Measurements from ENCODE around the gene KRT71. TPM values are rescaled to one million over a fixed set of nuclear protein-coding genes. Genes with fewer than 3 reads are reported as not detected.
A peak's percentile ranks its signal among the peaks of the same experiment; 100 is the strongest.

Gene KRT71
- total RNA-seq, 1 donor from 2014 or later = not detected

- H3K27me3 Mint-ChIP-seq (ENCODE audit: low read depth) = peaks cover 28% of the 10 kb centered on the region
- no peaks in the 10 kb centered on the region for H3K36me3 Mint-ChIP-seq
- H3K4me1 Mint-ChIP-seq = no peaks in the 10 kb centered on the region
- H3K4me3 Mint-ChIP-seq = no peak overlapping the region
- TF ChIP-seq CTCF (IDR thresholded peaks at IDR 0.05; ENCODE audit: unreplicated experiment) = no peak
- H3K9me3 Mint-ChIP-seq = peaks cover 8% of the 10 kb centered on the region
- H3K27ac Mint-ChIP-seq = no peak overlapping the region
- DNase-seq (ENCODE audit: low spot score in 2 of 2, unreplicated experiment in 2 of 2) = no peak
These were observed 38.2 kb downstream of the KRT71 start for GRCh38 chr12:52514471-52515318.

GRCh38 chr12:52513736-52514135 is 39.2 kb downstream of the KRT71 start:
- Mint-ChIP-seq H3K27me3 (ENCODE audit: low read depth) (peaks cover 23% of the 10 kb centered on the region), H3K36me3 (no peaks in the 10 kb centered on the region), H3K27ac (no peak overlapping the region), H3K4me1 (no peaks in the 10 kb centered on the region), H3K4me3 (no peak overlapping the region), H3K9me3 (peaks cover 8% of the 10 kb centered on the region)
- TF ChIP-seq CTCF (IDR thresholded peaks at IDR 0.05; ENCODE audit: unreplicated experiment) = no peak
- DNase-seq (ENCODE audit: low spot score in 2 of 2, unreplicated experiment in 2 of 2) = no peak

- Mint-ChIP-seq H3K27me3 (ENCODE audit: low read depth) (peaks cover 10% of the 10 kb centered on the region), H3K4me3 (no peak overlapping the region), H3K36me3 (no peaks in the 10 kb centered on the region), H3K9me3 (peaks cover 10% of the 10 kb centered on the region), H3K27ac (no peak overlapping the region), H3K4me1 (no peaks in the 10 kb centered on the region)
- no peak for TF ChIP-seq CTCF (IDR thresholded peaks at IDR 0.05; ENCODE audit: unreplicated experiment)
- no peak for DNase-seq (ENCODE audit: low spot score in 2 of 2, unreplicated experiment in 2 of 2)
These were observed 44.7 kb downstream of the KRT71 start for GRCh38 chr12:52508211-52508610.

- TF ChIP-seq CTCF (IDR thresholded peaks at IDR 0.05; ENCODE audit: unreplicated experiment) = peak; percentile 63
- H3K36me3 Mint-ChIP-seq = no peaks in the 10 kb centered on the region
- no peak overlapping the region for H3K27ac Mint-ChIP-seq
- H3K27me3 Mint-ChIP-seq (ENCODE audit: low read depth) = peaks cover 4% of the 10 kb centered on the region
- H3K9me3 Mint-ChIP-seq = peaks cover 18% of the 10 kb centered on the region
- DNase-seq (ENCODE audit: low spot score in 2 of 2, unreplicated experiment in 2 of 2) = no peak
- no peak overlapping the region for H3K4me3 Mint-ChIP-seq
- no peaks in the 10 kb centered on the region for H3K4me1 Mint-ChIP-seq
These were observed 45.9 kb downstream of the KRT71 start for GRCh38 chr12:52506858-52507715.

- Mint-ChIP-seq H3K9me3 (peaks cover 20% of the 10 kb centered on the region), H3K36me3 (no peaks in the 10 kb centered on the region), H3K4me1 (no peaks in the 10 kb centered on the region), H3K27me3 (ENCODE audit: low read depth) (peaks cover 5% of the 10 kb centered on the region), H3K4me3 (no peak overlapping the region), H3K27ac (no peak overlapping the region)
- no peak for TF ChIP-seq CTCF (IDR thresholded peaks at IDR 0.05; ENCODE audit: unreplicated experiment)
- no peak for DNase-seq (ENCODE audit: low spot score in 2 of 2, unreplicated experiment in 2 of 2)
These were observed 50.1 kb downstream of the KRT71 start for GRCh38 chr12:52502877-52503276.
